Breast epithelium (tissue), 4 donors: ENCODE data around the gene LYRM4. TPM values are rescaled to one million over a fixed set of nuclear protein-coding genes. Genes with fewer than 3 reads are reported as not detected.

Experiments used
- DNase-seq, 2 donors: peaks; one replicate each; pipeline ENCODE4 v3.0.0-alpha.2; 2019; ENCODE audit warnings: low spot score in 2 of 2
- H3K27ac ChIP-seq, 2 donors: fragments of 200-600 bp; sonication (generic) in 1 of 2; one replicate each; pipeline ENCODE4 v1.5.1; 2016 to 2019; ENCODE audit warnings: mild to moderate bottlenecking in 1 of 2
- H3K27me3 ChIP-seq, 2 donors: fragments of 200-600 bp; sonication (generic) in 1 of 2; one replicate each; pipeline versions ENCODE4 v1.5.1 to v1.6.0; 2017 to 2019; ENCODE audit warnings: control low read depth in 1 of 2, mild to moderate bottlenecking in 1 of 2
- H3K36me3 ChIP-seq: fragments of 200-600 bp; one replicate; pipeline ENCODE4 v1.5.1; 2019
- H3K4me1 ChIP-seq, 2 donors: fragments of 200-600 bp; sonication (generic); one replicate each; pipeline ENCODE4 v1.5.1; 2016 to 2019; ENCODE audit warnings: control low read depth in 1 of 2
- H3K4me3 ChIP-seq, 3 donors: fragments of 200-600 bp; sonication (generic); 1 replicate in 2 of 3; 2 replicates in 1 of 3; pipeline ENCODE4 v1.5.1; 2016 to 2019; ENCODE audit warnings: mild to moderate bottlenecking in 3 of 3, moderate library complexity in 2 of 3
- H3K9me3 ChIP-seq, 2 donors: fragments of 200-600 bp; sonication (generic) in 1 of 2; one replicate each; pipeline ENCODE4 v1.5.1; 2016 to 2019; ENCODE audit warnings: control low read depth in 1 of 2
- CTCF ChIP-seq, 3 donors: fragments of 450-650 bp; IDR thresholded peaks; one replicate each; pipeline ENCODE4 v1.5.1; 2016 to 2017; ENCODE audit warnings: antibody characterized with exemption in 3 of 3, mild to moderate bottlenecking in 3 of 3, moderate library complexity in 3 of 3
- POLR2A ChIP-seq: fragments of 450-650 bp; IDR thresholded peaks from one replicate; pipeline ENCODE4 v1.6.1; 2016; ENCODE audit warnings: antibody characterized with exemption, mild to moderate bottlenecking, moderate library complexity
- POLR2AphosphoS5 ChIP-seq, 3 donors: sonication (generic); formaldehyde crosslinking; IDR thresholded peaks; one replicate each; pipeline ENCODE4 v1.6.1; 2017; ENCODE audit warnings: antibody characterized with exemption in 3 of 3
- intact Hi-C: fragments of 100-400 bp; cut with DNase I; formaldehyde crosslinking; loops from one replicate; pipeline ENCODE4 v1.15.1; 2023; ENCODE audit warnings: low total_unique reads
- total RNA-seq, 3 donors: library from RNA; depleted of rRNA; stranded (reverse); fragments of >200 nt; gene quantifications; one replicate each; pipeline ENCODE4 v1.1.0, GENCODE V29; 2016

Gene LYRM4
- total RNA-seq, 3 donors from 2014 or later: 24.4 to 38.0 (median 25.0) TPM

- intact Hi-C loops: no loop called here
Observed at GRCh38 chr6:5087389-5087788, 173.4 kb downstream of the LYRM4 start.

GRCh38 chr6:5086294-5086890, 174.4 kb downstream of the LYRM4 start:
- intact Hi-C loops: no loop called here
- no peaks in the 10 kb centered on the region for H3K27me3 ChIP-seq
- H3K36me3 ChIP-seq: no peaks in the 10 kb centered on the region
- peak overlapping the region in 1 of 2 donors; percentile 94 for H3K27ac ChIP-seq
- DNase-seq: no peak
- H3K4me1 ChIP-seq: peaks cover 0 to 6% of the 10 kb centered on the region in 2 donors
- TF ChIP-seq POLR2AphosphoS5 (IDR thresholded peaks at IDR 0.05): no peak
- TF ChIP-seq POLR2A: no peak
- no peak for TF ChIP-seq CTCF (IDR thresholded peaks at IDR 0.05)
- peak overlapping the region; percentile 67 to 90 (median 68) for H3K4me3 ChIP-seq
- H3K9me3 ChIP-seq: no peaks in the 10 kb centered on the region

More at GRCh38 chr6:5087389-5087788, 173.4 kb downstream of the LYRM4 start:
- H3K27ac ChIP-seq: no peak overlapping the region
- H3K27me3 ChIP-seq: no peaks in the 10 kb centered on the region
- DNase-seq: no peak
- H3K36me3 ChIP-seq: no peaks in the 10 kb centered on the region
- no peak overlapping the region for H3K4me3 ChIP-seq
- H3K4me1 ChIP-seq: peaks cover 0 to 6% of the 10 kb centered on the region in 2 donors
- TF ChIP-seq POLR2AphosphoS5 (IDR thresholded peaks at IDR 0.05): no peak
- no peak for TF ChIP-seq CTCF (IDR thresholded peaks at IDR 0.05)
- no peak for TF ChIP-seq POLR2A
- H3K9me3 ChIP-seq: no peaks in the 10 kb centered on the region

- Histone ChIP-seq H3K36me3 (no peaks in the 10 kb centered on the region), H3K9me3 (no peaks in the 10 kb centered on the region), H3K27me3 (no peaks in the 10 kb centered on the region), H3K4me1 (peaks cover 0 to 6% of the 10 kb centered on the region in 2 donors), H3K27ac (peak overlapping the region; percentile 67 to 94), H3K4me3 (peak overlapping the region; percentile 67 to 90 (median 68))
- intact Hi-C loops: no loop called here
- no peak for DNase-seq
- TF ChIP-seq POLR2A: no peak
- TF ChIP-seq POLR2AphosphoS5 (IDR thresholded peaks at IDR 0.05): no peak
- TF ChIP-seq CTCF (IDR thresholded peaks at IDR 0.05): no peak
Observed at GRCh38 chr6:5085648-5086293, 175.0 kb downstream of the LYRM4 start.

GRCh38 chr6:5084781-5085647, 175.7 kb downstream of the LYRM4 start, which contains the start of gene PPP1R3G:
TSS of gene PPP1R3G (plus strand) at chr6:5085341. CDS start at chr6:5085486, 145 bp downstream.
- Histone ChIP-seq H3K36me3 (no peaks in the 10 kb centered on the region), H3K27ac (peak within 1 kb of the TSS; percentile 67 to 94), H3K4me1 (peaks cover 0 to 6% of the 10 kb centered on the region in 2 donors), H3K9me3 (no peaks in the 10 kb centered on the region), H3K4me3 (peak within 1 kb of the TSS; percentile 67 to 90 (median 68)), H3K27me3 (no peaks in the 10 kb centered on the region)
- intact Hi-C loops: no loop called here
- TF ChIP-seq POLR2A: no peak
- TF ChIP-seq POLR2AphosphoS5 (IDR thresholded peaks at IDR 0.05): no peak
- no peak for TF ChIP-seq CTCF (IDR thresholded peaks at IDR 0.05)
- DNase-seq: no peak
